Cardiac septum (tissue), 1 donor: ENCODE data around the gene ASAP2. TPM values are rescaled to one million over a fixed set of nuclear protein-coding genes. Genes with fewer than 3 reads are reported as not detected.

Source experiments
- DNase-seq: peaks from one replicate; pipeline ENCODE4 v3.0.0-alpha.2; 2020; ENCODE audit warnings: low spot score
- intact Hi-C: fragments of 100-400 bp; cut with DNase I; formaldehyde crosslinking; loops from one replicate; pipeline ENCODE4 v1.14.0; 2022
- total RNA-seq: library from RNA; stranded (reverse); fragmentation: NEBNext Ultra II Directional; extraction: Animal tissue kit (Norgen Biotek cat#: 25700); gene quantifications from one replicate; pipeline ENCODE4 v1.2.1, GENCODE V29; 2021
- donor health status: DM: no; HTN: no; CAD: no.

The ASAP2 gene
- total RNA-seq, 1 donor from 2014 or later = 11.8 TPM

DNA sequence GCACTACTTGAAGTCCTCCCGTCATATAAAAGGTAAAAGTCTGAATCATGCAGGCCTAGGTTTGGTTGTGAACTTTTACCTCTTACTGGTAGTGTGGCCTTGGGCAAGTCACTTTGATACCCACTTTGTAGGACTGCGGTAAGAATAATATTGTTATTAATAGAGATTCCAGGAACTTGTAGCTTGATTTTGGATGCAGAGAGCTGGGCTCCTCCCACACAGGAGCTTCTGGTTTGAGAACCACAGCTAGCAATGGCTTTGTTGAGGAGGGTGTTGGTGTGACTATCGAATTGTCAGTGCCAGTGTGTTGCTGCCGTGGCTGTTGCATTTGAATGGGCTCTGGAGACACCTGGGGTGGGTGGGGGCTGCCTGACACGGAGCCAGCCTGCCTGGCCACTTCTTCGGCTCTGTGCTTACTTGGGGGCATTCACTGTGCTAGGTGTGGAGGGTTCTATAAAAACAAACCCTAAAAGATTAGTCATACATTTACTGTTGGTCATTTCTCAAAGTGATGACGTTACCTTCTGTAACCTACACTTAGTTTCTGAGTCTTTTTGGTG, 38.5 kb downstream of the ASAP2 start:
- intact Hi-C loops = no loop called here
- no peak for DNase-seq

DNA sequence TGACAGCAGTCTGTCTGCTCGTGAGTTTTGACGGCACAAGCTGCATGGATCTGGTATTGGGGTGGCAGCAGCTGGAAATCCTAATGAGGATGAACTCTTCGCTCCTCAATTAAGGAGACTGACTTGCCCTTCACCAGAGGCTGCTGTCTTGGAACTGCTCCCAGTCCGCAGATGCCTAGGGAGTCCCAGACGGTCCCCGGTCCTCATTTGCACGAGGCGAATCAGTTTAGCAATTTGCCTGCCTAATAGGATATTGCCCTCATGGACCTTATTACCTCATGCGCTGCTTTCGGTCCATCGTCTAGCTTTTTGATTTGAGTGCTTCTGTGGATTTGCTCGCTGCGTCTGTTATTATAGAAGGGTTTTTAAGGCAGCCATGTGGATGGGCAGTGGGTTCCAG, 40.6 kb downstream of the ASAP2 start:
- no peak for DNase-seq
- intact Hi-C loops = no loop called here

DNA sequence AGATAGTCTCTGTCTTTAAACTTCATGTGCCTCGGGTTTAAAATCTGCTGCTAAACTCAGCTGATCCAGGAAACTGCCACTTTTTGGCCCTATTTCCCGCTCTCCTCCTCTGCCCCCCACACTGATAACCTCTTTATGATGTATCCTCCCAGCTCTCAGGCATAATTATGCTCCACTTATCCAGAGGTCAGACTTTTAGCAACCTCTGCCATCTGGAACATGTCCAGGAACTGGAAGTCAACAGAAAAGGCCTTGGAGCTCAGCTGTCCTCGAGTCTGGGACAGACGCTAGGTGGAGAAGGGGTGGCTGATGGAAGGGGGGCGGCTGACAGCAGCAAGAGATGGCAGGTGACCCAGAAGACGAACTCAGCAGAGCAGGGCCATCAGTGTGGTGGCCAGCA, 41.2 kb downstream of the ASAP2 start:
- no peak for DNase-seq
- intact Hi-C loops = no loop called here

- intact Hi-C loops = no loop called here
- no peak for DNase-seq
These were observed 41.8 kb downstream of the ASAP2 start for GRCh38 chr2:9248363-9248762.

GRCh38 chr2:9249020-9249800, 42.6 kb downstream of the ASAP2 start:
- DNase-seq = no peak
- intact Hi-C loops = no loop called here

DNA sequence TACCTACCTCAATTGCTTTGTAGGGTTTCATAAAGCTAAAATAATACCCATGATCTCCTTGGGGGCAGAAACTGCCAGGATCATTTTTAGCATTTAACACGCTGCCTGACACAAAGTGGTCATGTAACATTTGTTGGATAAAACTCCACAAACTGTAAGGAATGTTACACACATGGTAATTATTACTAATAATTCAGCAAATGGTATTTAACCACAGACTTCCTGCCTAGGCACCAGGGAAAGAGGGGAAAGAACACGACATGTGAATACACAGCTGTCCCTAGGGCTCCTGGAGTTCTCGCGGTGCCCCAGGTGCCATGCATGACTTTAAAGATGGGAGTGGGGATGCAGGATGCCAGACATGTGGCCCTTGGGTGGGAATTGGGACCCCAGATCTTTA, 43.5 kb downstream of the ASAP2 start:
- intact Hi-C loops = no loop called here
- DNase-seq = no peak

DNA sequence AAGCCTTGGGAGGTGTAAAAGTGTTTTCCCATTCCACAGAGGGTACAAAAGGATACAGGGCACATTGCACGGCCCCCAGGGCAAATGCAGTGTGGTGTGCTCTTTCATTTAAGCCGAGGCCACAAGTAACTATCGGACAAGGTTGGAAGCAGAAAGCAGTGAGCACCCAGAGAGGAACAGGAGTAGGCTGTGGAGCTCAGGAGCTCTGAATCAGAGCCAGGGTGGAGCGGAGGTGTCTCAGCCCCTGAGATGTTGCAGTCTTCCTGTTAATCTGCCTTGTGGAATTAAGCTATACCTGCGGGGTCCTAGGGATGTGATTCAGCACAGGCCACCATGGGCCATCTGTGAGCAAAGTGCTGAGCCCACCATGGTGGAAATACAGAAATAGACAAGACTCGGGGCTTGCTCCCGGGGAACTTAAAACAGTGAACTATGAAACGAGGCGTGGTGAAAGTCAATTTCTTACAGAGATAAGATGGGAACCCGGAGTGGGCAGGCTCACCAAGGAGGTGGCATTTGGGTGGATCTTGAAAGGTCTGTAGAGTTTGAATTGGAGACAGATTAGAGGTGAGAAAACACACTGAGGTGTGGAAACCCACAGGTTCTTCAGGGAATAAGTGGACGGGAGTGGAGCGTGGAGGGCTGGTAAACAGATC, 44.0 kb downstream of the ASAP2 start:
- no peak for DNase-seq
- intact Hi-C loops = no loop called here

DNA sequence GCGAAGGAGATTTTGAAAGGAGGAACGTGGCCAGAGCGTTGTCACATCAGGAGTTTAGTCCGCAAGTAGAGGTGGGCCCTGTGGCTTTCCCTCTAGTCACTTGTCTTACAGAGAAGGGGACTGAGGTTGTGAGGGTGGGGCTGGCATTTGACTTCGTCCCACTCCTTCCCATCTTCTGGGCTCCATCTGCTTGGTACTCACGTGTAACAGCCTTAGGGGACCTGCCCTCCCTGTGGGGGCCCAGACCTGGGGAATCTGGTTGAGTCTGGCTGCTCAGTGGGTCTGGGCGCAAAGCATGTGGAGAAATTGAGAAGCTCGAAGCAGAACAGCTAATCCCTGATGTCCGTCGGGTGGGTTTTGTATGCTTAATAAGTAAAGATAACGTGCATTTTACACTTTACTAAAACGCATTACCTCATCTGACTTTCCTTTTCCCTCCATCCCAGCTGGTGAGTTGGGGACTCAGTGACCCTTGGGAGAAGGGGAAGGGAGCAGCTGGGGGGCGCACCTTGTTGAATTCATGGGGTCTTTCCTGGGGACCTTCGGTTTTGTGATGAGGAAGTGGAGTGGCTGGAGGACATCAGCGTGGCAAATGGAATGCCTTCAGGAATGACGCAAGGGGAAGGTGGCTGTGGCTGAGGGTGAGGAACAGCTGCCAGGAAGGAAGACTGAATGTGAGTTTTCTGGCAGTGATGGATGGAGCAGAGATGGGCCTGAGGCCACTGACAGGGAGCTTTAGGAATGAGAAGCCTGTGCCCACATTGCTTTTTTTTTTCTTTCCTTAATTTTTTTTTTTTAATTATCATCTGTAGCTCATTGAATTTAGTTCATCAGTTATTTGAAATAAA, 44.8 kb downstream of the ASAP2 start:
- intact Hi-C loops = no loop called here
- DNase-seq = no peak

GRCh38 chr2:9252002-9252357, 45.4 kb downstream of the ASAP2 start:
- intact Hi-C loops = no loop called here
- DNase-seq = no peak

- no peak for DNase-seq
- intact Hi-C loops = loop anchor here (5.0 kb wide), 1 partner anchor 57 kb away; no protein-coding TSS in a partner anchor
These were observed 48.8 kb downstream of the ASAP2 start for GRCh38 chr2:9255416-9255815.

DNA sequence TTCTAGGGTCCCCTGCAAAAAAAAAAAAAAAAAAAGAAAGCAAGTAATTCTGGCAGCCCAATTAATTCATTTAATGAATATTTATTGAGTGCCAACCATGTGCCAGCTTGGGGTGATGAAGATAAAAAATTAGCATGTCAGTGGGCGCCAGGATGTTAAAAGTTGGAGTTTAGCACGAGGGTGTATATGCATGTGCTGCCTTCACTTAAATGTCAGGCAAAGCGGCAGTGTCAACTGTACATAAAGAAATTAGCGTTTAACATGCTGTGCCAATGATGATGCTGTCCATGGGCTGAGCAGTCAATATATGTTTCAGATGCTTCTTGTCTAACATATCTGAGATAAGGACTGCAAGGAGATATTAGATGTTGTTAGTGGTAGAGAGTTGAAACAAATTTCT, 49.5 kb downstream of the ASAP2 start:
- intact Hi-C loops = loop anchor here (5.0 kb wide), 1 partner anchor 56 kb away; no protein-coding TSS in a partner anchor

GRCh38 chr2:9256570-9257043, 50.0 kb downstream of the ASAP2 start:
- DNase-seq = no peak
- intact Hi-C loops = loop anchor here (5.0 kb wide), 1 partner anchor 56 kb away; no protein-coding TSS in a partner anchor

More for the DNA sequence above, 49.5 kb downstream of the ASAP2 start:
- no peak for DNase-seq

DNA sequence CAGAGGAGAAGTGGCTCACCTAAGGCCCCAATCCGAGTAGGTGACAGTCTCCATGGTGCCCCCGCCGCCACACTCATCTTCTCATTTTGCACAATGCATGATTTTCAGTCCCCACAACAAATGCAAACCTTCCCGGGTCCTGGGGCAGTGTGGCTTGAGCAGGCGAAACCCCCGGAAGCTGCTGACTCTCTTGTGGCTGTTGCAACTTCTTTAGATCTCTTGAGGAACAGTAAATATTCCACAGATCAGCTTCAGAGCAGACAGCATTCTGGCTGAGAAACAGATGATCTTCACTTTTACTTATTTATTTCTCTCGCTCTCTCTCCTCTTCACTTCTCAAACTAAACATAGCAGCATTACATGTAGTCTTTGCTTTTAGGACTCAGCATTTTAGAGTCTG, 51.9 kb downstream of the ASAP2 start:
- intact Hi-C loops = loop anchor here (2.0 to 5.0 kb wide), 2 partner anchors 24 to 54 kb away; no protein-coding TSS in a partner anchor
- DNase-seq = no peak

DNA sequence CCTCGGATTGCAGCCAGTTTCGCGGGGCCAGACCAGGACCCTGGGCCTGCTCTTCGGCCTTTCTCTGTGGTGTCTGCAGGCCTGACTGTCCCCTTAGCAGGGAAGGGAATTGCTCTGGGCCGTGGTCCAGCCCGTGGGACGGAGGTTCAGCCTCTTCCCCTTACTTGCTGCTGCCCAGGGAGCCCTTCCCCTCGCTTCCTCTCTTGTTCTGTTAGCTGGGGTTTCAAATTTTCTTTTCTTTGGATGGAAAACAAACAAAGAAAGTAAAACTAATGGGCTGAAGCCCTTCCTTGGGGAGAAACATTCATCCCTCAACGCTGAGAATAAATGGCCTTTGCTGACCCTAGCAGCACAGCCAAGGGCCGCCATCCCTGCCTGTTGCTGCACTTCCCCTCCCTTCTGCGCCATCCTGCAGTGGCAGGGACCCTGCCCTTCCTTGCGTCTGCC, 52.4 kb downstream of the ASAP2 start:
- intact Hi-C loops = loop anchor here (2.0 to 5.0 kb wide), 2 partner anchors 24 to 53 kb away; no protein-coding TSS in a partner anchor
- DNase-seq = peak; percentile 86

DNA sequence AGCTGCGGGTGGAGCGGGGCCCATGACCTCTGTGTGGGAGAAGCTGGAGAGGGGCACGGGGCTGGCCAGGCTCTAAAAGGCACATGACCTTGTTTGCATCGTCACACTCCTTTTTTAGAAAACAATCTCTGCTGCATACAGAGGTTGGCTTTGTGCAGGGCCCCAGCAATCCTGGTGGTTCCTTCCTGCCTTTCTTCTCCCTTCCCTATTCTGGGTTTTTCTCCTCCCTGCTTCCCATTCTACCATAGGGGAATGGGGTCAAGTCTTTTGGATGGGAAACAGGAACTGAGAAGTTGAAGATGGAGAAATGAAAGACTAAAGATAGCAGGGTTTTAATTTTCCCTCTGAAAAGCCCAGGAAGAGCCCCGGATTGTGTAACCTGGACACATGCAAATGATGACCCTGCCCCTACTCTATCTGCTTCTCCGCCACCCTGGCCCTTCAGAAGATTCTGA, 53.9 kb downstream of the ASAP2 start:
- intact Hi-C loops = loop anchor here (5.0 kb wide), 2 partner anchors 53 to 72 kb away; partner anchors contain the start of gene ASAP2

DNA sequence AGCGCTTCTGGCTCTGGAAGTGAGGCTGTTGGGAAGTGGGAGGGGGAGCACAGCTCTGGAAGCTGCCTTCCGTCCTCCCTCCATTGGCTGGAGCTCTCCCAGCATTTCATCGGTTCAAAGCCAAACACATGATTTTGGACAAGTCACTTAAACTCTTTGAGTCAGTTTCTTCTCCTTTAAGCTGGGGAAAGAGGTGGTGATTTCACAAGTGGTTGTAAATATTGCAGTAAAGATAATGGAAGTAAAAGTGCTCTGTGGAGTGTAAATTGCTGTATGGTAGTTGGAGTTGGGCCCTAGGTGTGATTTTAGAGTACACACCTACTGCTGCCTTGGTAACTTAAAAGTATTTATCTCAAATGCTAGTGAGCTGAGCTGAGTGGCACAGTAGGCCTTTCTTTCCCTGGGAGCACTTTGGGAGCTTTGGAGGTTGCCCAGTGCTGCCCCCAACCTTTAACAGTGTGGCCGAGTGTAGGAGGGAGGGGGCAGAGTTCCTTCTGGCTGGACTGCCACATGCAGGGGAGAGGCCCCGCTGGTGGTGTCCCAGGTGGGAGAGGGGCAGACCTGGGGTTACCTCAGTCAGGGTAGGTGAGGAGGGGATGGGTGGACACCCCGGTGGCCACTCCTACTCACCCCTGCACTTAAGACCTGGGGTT, 54.7 kb downstream of the ASAP2 start:
- intact Hi-C loops = loop anchor here (5.0 kb wide), 2 partner anchors 54 to 71 kb away; partner anchors contain the start of gene ASAP2
- DNase-seq = no peak

More for the DNA sequence above, 53.9 kb downstream of the ASAP2 start:
- DNase-seq = no peak

DNA sequence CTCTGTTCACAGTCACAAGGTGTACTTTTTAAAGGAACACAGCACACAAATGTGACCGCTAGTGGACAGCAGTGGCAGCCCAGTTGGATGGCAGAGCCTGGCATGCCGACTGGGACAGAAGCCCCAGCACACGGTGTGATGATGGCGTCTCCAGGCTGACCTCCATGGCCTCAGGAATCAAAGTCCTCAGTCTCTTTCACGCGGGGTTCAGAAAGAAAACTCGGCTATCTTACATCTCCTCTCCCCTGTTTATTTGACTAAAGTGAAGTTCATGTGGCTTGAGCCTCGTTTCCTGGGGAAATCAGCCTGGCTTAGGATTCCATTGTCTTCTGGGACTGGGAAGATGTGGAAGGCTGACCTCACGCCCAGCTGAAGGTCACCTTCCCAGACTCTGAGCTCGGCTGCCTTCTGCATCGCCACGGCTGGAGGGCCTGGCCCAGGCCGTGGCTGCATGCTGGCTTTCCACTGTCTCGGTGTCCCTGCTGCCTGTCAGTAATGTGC, 56.1 kb downstream of the ASAP2 start:
- intact Hi-C loops = loop anchor here (5.0 kb wide), 2 partner anchors 55 to 70 kb away; partner anchors contain the start of gene ASAP2
- no peak for DNase-seq

GRCh38 chr2:9263428-9263827, 56.8 kb downstream of the ASAP2 start:
- DNase-seq = no peak
- intact Hi-C loops = loop anchor here (5.0 kb wide), 2 partner anchors 56 to 69 kb away; partner anchors contain the start of gene ASAP2
